HepG2 (cell line): ENCODE results near the gene PARP16. TPM values are rescaled to one million over a fixed set of nuclear protein-coding genes. Genes with fewer than 3 reads are reported as not detected.
"Not testable (repeated sequence)": the region's sequence is repeated elsewhere in the genome, so short reads cannot be mapped to it uniquely, and the experiment has no call there.

ENCODE experiments used
- ATAC-seq: fragments of 200-7000 bp; cut with Tn5 transposase; 3 replicates; pipeline ENCODE4 v1.9.1; 2020; ENCODE audit warnings: mild to moderate bottlenecking, moderate library complexity
- BruUV-seq: library from RNA; stranded (reverse); fragments of 400-500 nt; replicated peaks from 2 replicates; lab custom pipeline; 2021; lab: Mats Ljungman, UMichigan
- CTCF ChIA-PET: fragments of 300-600 bp; formaldehyde crosslinking; extraction: SDS; loops from one replicate; lab custom pipeline; 2021; ENCODE audit warnings: low total read pairs, inconsistent platforms, low intra/inter-chr PET ratio; lab: Yijun Ruan, JAX
- POLR2A ChIA-PET: fragments of 350-600 bp; sonication (Branson Sonifier 250); formaldehyde crosslinking; loops from one replicate; lab custom pipeline; 2020; ENCODE audit warnings: antibody characterized with exemption, inconsistent platforms; lab: Yijun Ruan, JAX
- DNase-seq: peaks from one replicate; pipeline ENCODE4 v3.0.0-alpha.2; 2015; ENCODE audit warnings: low spot score
- FAIRE-seq: peaks from 3 replicates; lab custom pipeline; 2011; peaks lifted over from hg19 to GRCh38; lab: Jason Lieb, UNC
- H2AFZ ChIP-seq: one replicate; pipeline ENCODE4 v1.6.1; 2011; ENCODE audit warnings: low read length, inconsistent platforms
- H3K27ac ChIP-seq: fragments of 300-600 bp; 3 replicates; pipeline ENCODE4 v1.8.0; 2011; ENCODE audit warnings: mixed run types, mild to moderate bottlenecking, mixed read lengths, low read length, inconsistent platforms; ENCODE audit not compliant: insufficient read depth; ENCODE audit errors: extremely low read length
- H3K27me3 ChIP-seq, 2 experiments: fragments of 200-600 bp in 1 of 2; 2 replicates in 1 of 2; 3 replicates in 1 of 2; pipeline versions ENCODE4 v1.6.0 to v1.8.0; 2011; ENCODE audit warnings: low read length in 2 of 2, mild to moderate bottlenecking in 2 of 2, moderate library complexity in 2 of 2, inconsistent platforms in 1 of 2; ENCODE audit not compliant: insufficient read depth in 2 of 2, control insufficient read depth in 1 of 2
- H3K36me3 ChIP-seq, 2 experiments: fragments of 200-600 bp in 1 of 2; replicated peaks in 1 of 2; 2 replicates in 1 of 2; 3 replicates in 1 of 2; pipeline versions ENCODE4 v1.5.1 to v1.8.0; 2011; ENCODE audit warnings: low read length in 2 of 2, inconsistent platforms in 1 of 2; ENCODE audit not compliant: insufficient read depth in 2 of 2, control insufficient read depth in 1 of 2
- H3K4me1 ChIP-seq: 2 replicates; pipeline ENCODE4 v1.5.1; 2012; ENCODE audit warnings: low read length, inconsistent platforms; ENCODE audit not compliant: insufficient read depth
- H3K4me2 ChIP-seq: 2 replicates; pipeline ENCODE4 v1.6.0; 2011; ENCODE audit warnings: low read depth, low read length, inconsistent platforms
- H3K4me3 ChIP-seq, 3 experiments: fragments of 200-600 bp in 1 of 3; sonication (generic), shearing (Covaris generic) in 1 of 3; replicated peaks in 1 of 3; 2 replicates each; pipeline ENCODE4 v1.5.1; 2011 to 2016; ENCODE audit warnings: low read length in 3 of 3, inconsistent platforms in 2 of 3, low read depth in 2 of 3, mild to moderate bottlenecking in 2 of 3, control low read depth in 1 of 3, mixed read lengths in 1 of 3; ENCODE audit not compliant: insufficient read depth in 1 of 3
- H3K79me2 ChIP-seq: one replicate; pipeline ENCODE4 v1.6.1; 2011; ENCODE audit warnings: low read length, inconsistent platforms; ENCODE audit not compliant: insufficient read depth
- H3K9ac ChIP-seq: 2 replicates; pipeline ENCODE4 v1.6.0; 2011; ENCODE audit warnings: mild to moderate bottlenecking, low read depth, low read length, inconsistent platforms; ENCODE audit not compliant: insufficient read depth
- H3K9me3 ChIP-seq: 2 replicates; pipeline ENCODE4 v1.5.1; 2012; ENCODE audit warnings: mild to moderate bottlenecking, low read length
- H4K20me1 ChIP-seq: 2 replicates; pipeline ENCODE4 v1.6.0; 2011; ENCODE audit warnings: inconsistent platforms, mild to moderate bottlenecking, low read length, moderate library complexity; ENCODE audit not compliant: insufficient read depth
- BORCS8-MEF2B ChIP-seq: sonication (generic); formaldehyde crosslinking; IDR thresholded peaks from 2 replicates; pipeline ENCODE4 v1.8.0; 2022; ENCODE audit warnings: mild to moderate bottlenecking, missing genetic modification reagents
- CBX1 ChIP-seq: IDR thresholded peaks from one replicate; pipeline ENCODE4 v1.6.1; 2016; ENCODE audit warnings: antibody characterized with exemption, low read depth
- CTCF ChIP-seq: sonication (generic); formaldehyde crosslinking; IDR thresholded peaks from 2 replicates; pipeline ENCODE4 v1.5.0; 2020; ENCODE audit warnings: mild to moderate bottlenecking, missing genetic modification reagents, moderate library complexity
- DZIP1 ChIP-seq: sonication (generic); formaldehyde crosslinking; IDR thresholded peaks from 2 replicates; pipeline ENCODE4 v1.5.0; 2020; ENCODE audit warnings: mild to moderate bottlenecking, missing genetic modification reagents
- RAD21 ChIP-seq: fragments of 450-650 bp; formaldehyde crosslinking; IDR thresholded peaks from 2 replicates; pipeline ENCODE4 v1.5.0; 2020; ENCODE audit warnings: mild to moderate bottlenecking
- SMAD1 ChIP-seq: sonication (generic); formaldehyde crosslinking; IDR thresholded peaks from 2 replicates; pipeline ENCODE4 v1.4.0; 2020; ENCODE audit warnings: missing genetic modification reagents, low read depth, mild to moderate bottlenecking, borderline replicate concordance
- SMC3 ChIP-seq: IDR thresholded peaks from 2 replicates; pipeline ENCODE4 v1.6.1; 2011; ENCODE audit warnings: low read length, improper control_type of control experiment
- STAG1 ChIP-seq: sonication (generic); formaldehyde crosslinking; IDR thresholded peaks from 2 replicates; pipeline ENCODE4 v1.4.0; 2020; ENCODE audit warnings: missing genetic modification reagents
- WGBS: methylation state at CpG from one replicate; pipeline ENCODE4 v1.1.6; 2017; ENCODE audit warnings: low lambda C conversion rate; 5-methylcytosine and 5-hydroxymethylcytosine counted together
- in situ Hi-C: cut with HindIII; loops from 2 replicates; pipeline ENCODE4 v1.10.0; 2017; ENCODE audit warnings: low pct_unique_long_range_greater_than_20kb; ENCODE audit not compliant: extremely low pct_ligation_motif_present
- intact Hi-C: fragments of 100-400 bp; cut with micrococcal nuclease; formaldehyde crosslinking; loops from one replicate; pipeline ENCODE4 v1.10.0; 2022; ENCODE audit not compliant: unreplicated experiment
- polyA plus RNA-seq, 8 experiments: library from polyadenylated mRNA; depleted of rRNA in 3 of 8; stranded (reverse) in 7 of 8; unstranded in 1 of 8; fragments of >200 nt; fragmentation: Illumina TruSeq in 4 of 8; extraction: Trizol in 4 of 8; gene quantifications; 2 replicates each; pipeline versions ENCODE4 v1.2.1 to v1.2.3, GENCODE V29; 2011 to 2016; ENCODE audit warnings: low read depth in 4 of 8, missing spikeins in 1 of 8, mixed read lengths in 1 of 8; ENCODE audit not compliant: insufficient read depth in 1 of 8
- total RNA-seq, 5 experiments: library from RNA; depleted of rRNA; stranded (reverse); fragments of >200 nt; fragmentation: Illumina TruSeq; extraction: Trizol; gene quantifications; 2 replicates each; pipeline ENCODE4 v1.2.3, GENCODE V29; 2016; ENCODE audit warnings: low read depth in 1 of 5
- TF ChIP-seq, protein P1 (sequence below): sonication (generic); formaldehyde crosslinking; IDR thresholded peaks from 2 replicates; pipeline ENCODE4 v1.8.1; 2023; ENCODE audit warnings: missing genetic modification reagents, inconsistent platforms, borderline replicate concordance

PARP16 gene
- total and polyA plus RNA-seq, 2 of the 13 experiments (the other 11 are each of a cell fraction or from before 2014, with no cell fraction given) = 6.8 to 7.6 TPM

DNA sequence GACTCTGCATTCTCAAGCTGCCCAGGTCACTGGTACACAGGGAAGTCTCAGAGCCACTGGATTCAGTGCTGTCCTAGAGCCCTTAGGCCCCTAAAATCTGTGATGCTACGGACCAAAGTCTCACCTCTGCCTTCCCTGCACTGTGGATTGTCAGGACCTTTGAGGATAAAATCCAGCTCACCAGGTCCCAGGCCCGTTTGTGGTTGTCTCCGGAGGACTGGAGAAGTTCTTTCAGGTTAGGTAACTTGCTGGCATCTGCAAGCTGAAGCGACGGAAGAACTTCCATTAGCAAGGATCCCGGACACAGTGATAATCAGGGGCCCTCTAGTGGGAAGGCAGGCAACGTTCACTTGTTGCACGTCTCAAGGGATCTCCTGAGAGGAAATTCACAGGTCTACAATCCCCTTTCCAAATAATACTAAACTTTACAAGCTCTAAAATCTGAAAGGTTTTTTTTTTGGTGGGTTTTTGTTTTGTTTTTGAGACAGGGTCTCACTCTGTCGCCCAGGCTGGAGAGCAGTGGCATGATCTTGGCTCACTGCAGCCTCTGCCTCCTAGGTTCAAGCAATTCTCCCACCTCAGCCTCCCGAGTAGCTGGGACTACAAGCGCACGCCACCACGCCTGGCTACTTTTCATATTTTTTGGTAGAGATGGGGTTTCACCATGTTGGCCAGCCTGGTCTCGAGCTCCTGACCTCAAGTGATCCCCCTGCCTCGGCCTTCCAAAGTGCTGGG is 15.7 kb downstream of the PARP16 start:
- not testable (repeated sequence) for H4K20me1 ChIP-seq, H3K9me3 ChIP-seq, H3K9ac ChIP-seq, H3K4me2 ChIP-seq, BruUV-seq, H3K79me2 ChIP-seq, H3K4me1 ChIP-seq, H3K27ac ChIP-seq, H3K4me3 ChIP-seq, H2AFZ ChIP-seq, H3K27me3 ChIP-seq
- CTCF ChIA-PET = interaction anchor here (0.7 to 3.5 kb wide), 3 partner anchors 27 to 237 kb away, joined by 3 to 28 read pairs (median 3); no protein-coding TSS in a partner anchor
- in situ Hi-C loops (loop anchor here (5.0 kb wide), 1 partner anchor 74 kb away; no protein-coding TSS in a partner anchor), intact Hi-C loops (loop anchor here (1.0 kb wide), 2 partner anchors 82 to 86 kb away; partner anchors contain the start of gene CLPX)
- peak; percentile 82 for TF ChIP-seq STAG1 (CRISPR knock-in tag)
- peak; percentile 66 for TF ChIP-seq RAD21
- TF ChIP-seq CTCF (CRISPR knock-in tag) = peak; percentile 82
- peak; percentile 91 for TF ChIP-seq SMC3
- DNase-seq (peak; percentile 51), FAIRE-seq (peak; percentile 66), ATAC-seq (peak; percentile 87)
- H3K36me3 ChIP-seq = peaks cover 0 to 12% of the 10 kb centered on the region in 2 experiments; a peak in 3 of 5 replicates
- POLR2A ChIA-PET = interaction anchor here (0.7 to 1.4 kb wide), 3 partner anchors 34 to 89 kb away, joined by 3 to 10 read pairs (median 4); partner anchors contain the start of genes CLPX and RNU5B-1
- 64% methylated on average over 12 of the region's 15 CpGs for whole genome bisulfite sequencing

GRCh38 chr15:65268411-65268810 is 18.3 kb downstream of the PARP16 start:
- DNase-seq (no peak), ATAC-seq (no peak), FAIRE-seq (no peak)
- no peaks in the 10 kb centered on the region for H4K20me1 ChIP-seq
- no peak overlapping the region for H3K4me3 ChIP-seq
- H3K36me3 ChIP-seq = peaks cover 0 to 22% of the 10 kb centered on the region in 2 experiments; a peak in 3 of 5 replicates
- H3K27me3 ChIP-seq = no peaks in the 10 kb centered on the region
- BruUV-seq = no TSS peak
- H2AFZ ChIP-seq = no peak overlapping the region
- WGBS = 95% methylated on average over 4 of the region's 4 CpGs
- no peak overlapping the region for H3K4me2 ChIP-seq
- CTCF ChIA-PET = no interaction called here
- no peaks in the 10 kb centered on the region for H3K79me2 ChIP-seq
- H3K9me3 ChIP-seq = no peaks in the 10 kb centered on the region
- no peak overlapping the region for H3K9ac ChIP-seq
- in situ Hi-C loops (no loop called here), intact Hi-C loops (no loop called here)
- no peak for TF ChIP-seq DZIP1 (CRISPR knock-in tag)
- TF ChIP-seq SMAD1 = no peak
- TF ChIP-seq, protein P1, sequence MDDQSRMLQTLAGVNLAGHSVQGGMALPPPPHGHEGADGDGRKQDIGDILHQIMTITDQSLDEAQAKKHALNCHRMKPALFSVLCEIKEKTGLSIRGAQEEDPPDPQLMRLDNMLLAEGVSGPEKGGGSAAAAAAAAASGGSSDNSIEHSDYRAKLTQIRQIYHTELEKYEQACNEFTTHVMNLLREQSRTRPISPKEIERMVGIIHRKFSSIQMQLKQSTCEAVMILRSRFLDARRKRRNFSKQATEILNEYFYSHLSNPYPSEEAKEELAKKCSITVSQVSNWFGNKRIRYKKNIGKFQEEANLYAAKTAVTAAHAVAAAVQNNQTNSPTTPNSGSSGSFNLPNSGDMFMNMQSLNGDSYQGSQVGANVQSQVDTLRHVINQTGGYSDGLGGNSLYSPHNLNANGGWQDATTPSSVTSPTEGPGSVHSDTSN (CRISPR knock-in tag) = no peak
- TF ChIP-seq CBX1 = no peak
- TF ChIP-seq BORCS8-MEF2B (CRISPR knock-in tag) = no peak
- H3K27ac ChIP-seq = no peak overlapping the region
- POLR2A ChIA-PET = no interaction called here
- H3K4me1 ChIP-seq = no peaks in the 10 kb centered on the region
